ENCODE measurements around the gene CDK6. TPM values are rescaled to one million over a fixed set of nuclear protein-coding genes. Genes with fewer than 3 reads are reported as not detected.

Gene CDK6
- total and polyA plus RNA-seq, 2 experiments from 2014 or later, result 7.4 to 23.7 TPM

- no peak for TF ChIP-seq REST (IDR thresholded peaks at IDR 0.05; ENCODE audit: unreplicated experiment)
Observed at GRCh38 chr7:92797284-92797683, 39.1 kb downstream of the CDK6 start (continued).

- Mint-ChIP-seq H3K27me3 (ENCODE audit: insufficient read depth, low read depth, poor library complexity) (peaks cover 1% of the 10 kb centered on the region), H3K36me3 (ENCODE audit: low read depth) (peaks cover 4% of the 10 kb centered on the region; the same call in 2 of the 3 replicates), H3K9me3 (peaks cover 4% of the 10 kb centered on the region; the same call in 2 of the 3 replicates), H3K27ac (no peak overlapping the region), H3K4me3 (no peak overlapping the region), H3K4me1 (peaks cover 8% of the 10 kb centered on the region; the same call in 2 of the 3 replicates)
- H3K27ac ChIP-seq (ENCODE audit: low read depth), result no peak overlapping the region
- peaks cover 20% of the 10 kb centered on the region for H3K4me1 ChIP-seq (ENCODE audit: insufficient read depth)
- no peaks in the 10 kb centered on the region for H4K20me1 ChIP-seq (replicated peaks; ENCODE audit: insufficient read depth)
- H3F3A ChIP-seq (replicated peaks; ENCODE audit: low read depth), result no peaks in the 10 kb centered on the region
- H3K27me3 ChIP-seq (ENCODE audit: insufficient read depth), result no peaks in the 10 kb centered on the region
- peaks cover 6% of the 10 kb centered on the region for H3K9me2 ChIP-seq (ENCODE audit: insufficient read depth)
- ATAC-seq, result no peak
- no peak overlapping the region for H2AFZ ChIP-seq
- no peak overlapping the region for H3K4me2 ChIP-seq
- no peak overlapping the region for H3K4me3 ChIP-seq
- H3K79me2 ChIP-seq (replicated peaks; ENCODE audit: insufficient read depth), result peaks cover 33% of the 10 kb centered on the region
- no peak for DNase-seq (ENCODE audit: low spot score)
- H3K36me3 ChIP-seq (ENCODE audit: insufficient read depth), result no peaks in the 10 kb centered on the region
- TF ChIP-seq EZH2 (IDR thresholded peaks at IDR 0.05; ENCODE audit: low read depth, unreplicated experiment) (no peak), JUNB (IDR thresholded peaks at IDR 0.05; ENCODE audit: unreplicated experiment) (no peak), ZNF462 (CRISPR knock-in tag; IDR thresholded peaks at IDR 0.05) (no peak), NANOG (IDR thresholded peaks at IDR 0.05; ENCODE audit: borderline replicate concordance) (no peak), EZH2phosphoT487 (IDR thresholded peaks at IDR 0.05; ENCODE audit: unreplicated experiment) (no peak), ETS1 (IDR thresholded peaks at IDR 0.05) (no peak), ZNF331 (CRISPR knock-in tag; IDR thresholded peaks at IDR 0.05; ENCODE audit: low read depth) (no peak), CTCF (conservative IDR thresholded peaks at IDR 0.05; ENCODE audit: low read depth in 2 of 2) (no peak), STAT1 (IDR thresholded peaks at IDR 0.05; ENCODE audit: unreplicated experiment) (no peak), CREB1 (CRISPR knock-in tag; IDR thresholded peaks at IDR 0.05; ENCODE audit: low read depth) (no peak)
Observed at GRCh38 chr7:92794831-92795230, 41.5 kb downstream of the CDK6 start.
